ENCODE data around the gene RPL3. TPM values are rescaled to one million over a fixed set of nuclear protein-coding genes. Genes with fewer than 3 reads are reported as not detected.
"Not testable (repeated sequence)": the region's sequence is repeated elsewhere in the genome, so short reads cannot be mapped to it uniquely, and the experiment has no call there.

Gene RPL3
- total and polyA plus RNA-seq, 4 donors: 580 to 1,767 (median 1,184) TPM

- TF ChIP-seq FOXA2 (IDR thresholded peaks at IDR 0.05) (no peak), JUND (IDR thresholded peaks at IDR 0.05) (no peak), FOXA1 (IDR thresholded peaks at IDR 0.05) (no peak), ZBTB33 (IDR thresholded peaks at IDR 0.05) (no peak), TAF1 (conservative IDR thresholded peaks at IDR 0.05) (no peak), SP1 (IDR thresholded peaks at IDR 0.05) (no peak), RAD21 (IDR thresholded peaks at IDR 0.05) (no peak), REST (IDR thresholded peaks at IDR 0.05) (no peak), YY1 (IDR thresholded peaks at IDR 0.05) (no peak), HNF4A (conservative IDR thresholded peaks at IDR 0.05) (no peak), ATF3 (IDR thresholded peaks at IDR 0.05) (no peak), GABPA (IDR thresholded peaks at IDR 0.05 in 1 of 2, conservative IDR thresholded peaks at IDR 0.05 in 1 of 2) (no peak), RXRA (IDR thresholded peaks at IDR 0.05) (no peak), NR2F2 (IDR thresholded peaks at IDR 0.05) (no peak), HNF4G (IDR thresholded peaks at IDR 0.05) (no peak), EGR1 (IDR thresholded peaks at IDR 0.05; ENCODE audit: low read depth in 2 of 2) (no peak)
- TF ChIP-seq, protein P1, sequence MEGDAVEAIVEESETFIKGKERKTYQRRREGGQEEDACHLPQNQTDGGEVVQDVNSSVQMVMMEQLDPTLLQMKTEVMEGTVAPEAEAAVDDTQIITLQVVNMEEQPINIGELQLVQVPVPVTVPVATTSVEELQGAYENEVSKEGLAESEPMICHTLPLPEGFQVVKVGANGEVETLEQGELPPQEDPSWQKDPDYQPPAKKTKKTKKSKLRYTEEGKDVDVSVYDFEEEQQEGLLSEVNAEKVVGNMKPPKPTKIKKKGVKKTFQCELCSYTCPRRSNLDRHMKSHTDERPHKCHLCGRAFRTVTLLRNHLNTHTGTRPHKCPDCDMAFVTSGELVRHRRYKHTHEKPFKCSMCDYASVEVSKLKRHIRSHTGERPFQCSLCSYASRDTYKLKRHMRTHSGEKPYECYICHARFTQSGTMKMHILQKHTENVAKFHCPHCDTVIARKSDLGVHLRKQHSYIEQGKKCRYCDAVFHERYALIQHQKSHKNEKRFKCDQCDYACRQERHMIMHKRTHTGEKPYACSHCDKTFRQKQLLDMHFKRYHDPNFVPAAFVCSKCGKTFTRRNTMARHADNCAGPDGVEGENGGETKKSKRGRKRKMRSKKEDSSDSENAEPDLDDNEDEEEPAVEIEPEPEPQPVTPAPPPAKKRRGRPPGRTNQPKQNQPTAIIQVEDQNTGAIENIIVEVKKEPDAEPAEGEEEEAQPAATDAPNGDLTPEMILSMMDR (IDR thresholded peaks at IDR 0.05; ENCODE audit: low read depth, low read length, missing input control): no peak
- TF ChIP-seq, protein P2, sequence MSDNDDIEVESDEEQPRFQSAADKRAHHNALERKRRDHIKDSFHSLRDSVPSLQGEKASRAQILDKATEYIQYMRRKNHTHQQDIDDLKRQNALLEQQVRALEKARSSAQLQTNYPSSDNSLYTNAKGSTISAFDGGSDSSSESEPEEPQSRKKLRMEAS (IDR thresholded peaks at IDR 0.05): no peak
- Histone ChIP-seq H3K4me1 (ENCODE audit: control insufficient read depth in 4 of 4, insufficient read depth in 4 of 4, low read length in 3 of 4) (peaks cover 0 to 2% (median 0%) of the 10 kb centered on the region in 4 donors), H3K27me3 (ENCODE audit: control insufficient read depth in 4 of 4, insufficient read depth in 4 of 4, low read length in 3 of 4) (no peaks in the 10 kb centered on the region), H3K9ac (ENCODE audit: low read depth in 1 of 2, low read length in 2 of 2) (no peak overlapping the region), H3K36me3 (ENCODE audit: control insufficient read depth in 4 of 4, insufficient read depth in 3 of 4, low read depth in 1 of 4, low read length in 3 of 4) (no peaks in the 10 kb centered on the region), H3K4me3 (ENCODE audit: low read depth in 1 of 3, low read length in 3 of 3) (no peak overlapping the region), H3K9me3 (ENCODE audit: control insufficient read depth in 4 of 4, low read length in 3 of 4) (no peaks in the 10 kb centered on the region), H3K27ac (ENCODE audit: low read depth in 1 of 2, low read length in 2 of 2) (no peak overlapping the region)
- DNase-seq (ENCODE audit: low spot score): no peak
- WGBS: 87% methylated on average over 3 of the region's 3 CpGs
Measured at GRCh38 chr22:39341179-39341578, 21.8 kb upstream of the RPL3 start.

- WGBS: 84% methylated on average over 7 of the region's 7 CpGs
- H3K4me3 ChIP-seq (ENCODE audit: low read depth in 1 of 3, low read length in 3 of 3); H3K27ac ChIP-seq (ENCODE audit: low read depth in 1 of 2, low read length in 2 of 2); H3K9me3 ChIP-seq (ENCODE audit: control insufficient read depth in 4 of 4, low read length in 3 of 4); DNase-seq (ENCODE audit: low spot score); H3K27me3 ChIP-seq (ENCODE audit: control insufficient read depth in 4 of 4, insufficient read depth in 4 of 4, low read length in 3 of 4); H3K9ac ChIP-seq (ENCODE audit: low read depth in 1 of 2, low read length in 2 of 2); H3K4me1 ChIP-seq (ENCODE audit: control insufficient read depth in 4 of 4, insufficient read depth in 4 of 4, low read length in 3 of 4); H3K36me3 ChIP-seq (ENCODE audit: control insufficient read depth in 4 of 4, insufficient read depth in 3 of 4, low read depth in 1 of 4, low read length in 3 of 4): not testable (repeated sequence)
Measured at GRCh38 chr22:39339775-39340174, 20.4 kb upstream of the RPL3 start.
